Tibial artery (tissue), 4 donors: ENCODE measurements around the gene KCNG3.

Experiments used
- DNase-seq, 2 donors: peaks; one replicate each; pipeline ENCODE4 v3.0.0-alpha.2; 2019
- H3K27ac ChIP-seq, 2 donors: fragments of 200-600 bp; sonication (generic) in 1 of 2; 1 replicate in 1 of 2; 2 replicates in 1 of 2; pipeline ENCODE4 v1.5.1; 2018 to 2019; ENCODE audit warnings: mild to moderate bottlenecking in 1 of 2
- H3K27me3 ChIP-seq, 2 donors: fragments of 200-600 bp; sonication (generic) in 1 of 2; one replicate each; pipeline versions ENCODE4 v1.5.1 to v1.6.0; 2016 to 2019
- H3K36me3 ChIP-seq, 3 donors: fragments of 200-600 bp; sonication (generic) in 2 of 3; one replicate each; pipeline ENCODE4 v1.5.1; 2016 to 2019; ENCODE audit warnings: mild to moderate bottlenecking in 2 of 3
- H3K4me1 ChIP-seq, 4 donors: fragments of 200-600 bp; sonication (generic) in 2 of 4; 1 replicate in 3 of 4; 2 replicates in 1 of 4; pipeline ENCODE4 v1.5.1; 2016 to 2019
- H3K4me3 ChIP-seq, 2 donors: fragments of 200-600 bp; sonication (generic) in 1 of 2; 1 replicate in 1 of 2; 2 replicates in 1 of 2; pipeline ENCODE4 v1.5.1; 2018 to 2019; ENCODE audit warnings: mild to moderate bottlenecking in 2 of 2
- H3K9me3 ChIP-seq, 3 donors: fragments of 200-600 bp; sonication (generic) in 1 of 3; one replicate each; pipeline ENCODE4 v1.5.1; 2016 to 2019
- CTCF ChIP-seq, 2 experiments: fragments of 200-600 bp in 1 of 2; fragments of 450-650 bp in 1 of 2; IDR thresholded peaks; one replicate each; pipeline ENCODE4 v1.5.1; 2017 to 2019; ENCODE audit warnings: antibody characterized with exemption in 2 of 2, mild to moderate bottlenecking in 1 of 2, moderate library complexity in 1 of 2
- intact Hi-C: fragments of 100-400 bp; cut with DNase I; formaldehyde crosslinking; loops from one replicate; pipeline ENCODE4 v1.15.0; 2023; ENCODE audit warnings: low total_unique reads

KCNG3 gene

GRCh38 chr2:42495234-42495581, 1.4 kb upstream of the KCNG3 start:
- Histone ChIP-seq H3K4me1 (peaks cover 0 to 27% (median 19%) of the 10 kb centered on the region in 4 donors), H3K9me3 (no peaks in the 10 kb centered on the region), H3K27me3 (peaks cover 4 to 45% of the 10 kb centered on the region in 2 donors), H3K4me3 (peak overlapping the region in 1 of 2 donors; percentile 60), H3K27ac (no peak overlapping the region), H3K36me3 (no peaks in the 10 kb centered on the region)
- no peak for DNase-seq
- intact Hi-C loops, result no loop called here
- TF ChIP-seq CTCF (IDR thresholded peaks at IDR 0.05), result no peak

DNA sequence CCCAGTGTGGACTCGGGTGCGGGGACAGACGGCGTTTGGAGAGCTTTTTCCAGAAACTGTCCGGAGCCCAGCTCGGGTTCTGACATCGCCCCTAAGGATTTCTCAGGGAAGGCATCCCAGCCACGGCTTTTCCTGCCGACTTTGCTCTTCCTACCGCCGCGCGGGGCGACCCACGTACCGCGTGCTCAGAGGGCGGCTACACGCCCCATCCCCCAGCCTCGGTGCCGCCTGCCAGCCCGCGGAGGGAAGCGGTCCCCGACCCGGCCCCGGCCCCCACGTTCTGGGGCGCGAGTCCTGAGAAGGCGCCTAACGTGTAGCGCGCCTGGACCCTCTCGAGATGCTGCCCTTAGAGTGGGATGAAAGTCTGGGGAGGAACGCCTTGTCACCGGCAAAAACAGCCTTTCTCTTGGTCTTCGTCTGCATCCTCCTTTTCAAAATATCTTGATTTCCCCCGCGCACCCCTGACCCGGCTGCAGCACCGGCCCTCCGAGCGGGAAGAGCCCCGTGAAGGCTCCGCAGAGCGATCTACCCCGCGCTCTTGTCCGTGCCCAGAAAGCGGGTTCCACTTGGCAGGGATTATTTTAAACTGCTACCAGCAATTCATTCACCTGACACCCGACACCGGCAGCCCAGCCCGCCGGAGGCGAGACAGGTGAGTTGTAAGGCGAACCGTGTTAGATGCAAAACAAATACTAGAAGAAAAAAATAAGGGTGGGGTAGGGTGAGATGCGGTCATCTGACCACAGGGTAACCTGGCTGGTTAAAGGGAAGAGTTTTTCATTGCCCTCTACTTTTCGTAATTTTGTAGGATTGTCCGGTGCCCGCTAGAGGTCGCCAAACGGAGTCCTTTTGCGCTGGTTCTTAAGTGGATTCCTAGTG, 812 bp upstream of the KCNG3 start:
- H3K9me3 ChIP-seq, result no peaks in the 10 kb centered on the region
- intact Hi-C loops, result no loop called here
- H3K4me1 ChIP-seq, result peaks cover 0 to 27% (median 19%) of the 10 kb centered on the region in 4 donors
- H3K27ac ChIP-seq, result no peak overlapping the region
- peak; percentile 45 to 76 for DNase-seq
- H3K36me3 ChIP-seq, result no peaks in the 10 kb centered on the region
- H3K27me3 ChIP-seq, result peaks cover 4 to 45% of the 10 kb centered on the region in 2 donors
- TF ChIP-seq CTCF (IDR thresholded peaks at IDR 0.05), result peak; percentile 69 to 78
- H3K4me3 ChIP-seq, result peak overlapping the region; percentile 51 to 60

GRCh38 chr2:42492691-42493467, 903 bp downstream of the KCNG3 start:
- Histone ChIP-seq H3K27ac (no peak overlapping the region), H3K9me3 (no peaks in the 10 kb centered on the region), H3K36me3 (no peaks in the 10 kb centered on the region), H3K4me3 (peak overlapping the region in 1 of 2 donors; percentile 60), H3K27me3 (peaks cover 4 to 45% of the 10 kb centered on the region in 2 donors), H3K4me1 (peaks cover 0 to 27% (median 19%) of the 10 kb centered on the region in 4 donors)
- intact Hi-C loops, result no loop called here
- no peak for TF ChIP-seq CTCF (IDR thresholded peaks at IDR 0.05)
- DNase-seq, result no peak

GRCh38 chr2:42488297-42488696, 5.5 kb downstream of the KCNG3 start:
- Histone ChIP-seq H3K4me1 (peaks cover 0 to 5% (median 3%) of the 10 kb centered on the region in 4 donors), H3K36me3 (no peaks in the 10 kb centered on the region), H3K9me3 (no peaks in the 10 kb centered on the region), H3K27me3 (peaks cover 0 to 14% of the 10 kb centered on the region in 2 donors), H3K4me3 (no peak overlapping the region), H3K27ac (no peak overlapping the region)
- TF ChIP-seq CTCF (IDR thresholded peaks at IDR 0.05), result no peak
- DNase-seq, result no peak
- intact Hi-C loops, result no loop called here

GRCh38 chr2:42486145-42486906, 7.5 kb downstream of the KCNG3 start:
- intact Hi-C loops, result no loop called here
- no peak for TF ChIP-seq CTCF (IDR thresholded peaks at IDR 0.05)
- Histone ChIP-seq H3K27ac (no peak overlapping the region), H3K27me3 (peaks cover 0 to 3% of the 10 kb centered on the region in 2 donors), H3K36me3 (no peaks in the 10 kb centered on the region), H3K4me3 (no peak overlapping the region), H3K4me1 (no peaks in the 10 kb centered on the region), H3K9me3 (no peaks in the 10 kb centered on the region)
- DNase-seq, result no peak
